Astrocyte of the cerebellum (primary cell): ENCODE results near the gene CUEDC1.

Experiments
- DNase-seq: peaks from one replicate; pipeline ENCODE4 v3.0.0-alpha.2; 2011; ENCODE audit warnings: low read depth
- H3K4me3 ChIP-seq: 2 replicates; pipeline ENCODE4 v1.5.1; 2011; ENCODE audit warnings: mild to moderate bottlenecking, low read depth, low read length, moderate library complexity
- in situ Hi-C: cut with HindIII; loops from 2 replicates; pipeline ENCODE4 v1.10.0; 2017; ENCODE audit warnings: low sequenced_read_pairs
- TF ChIP-seq, protein P1 (sequence below): IDR thresholded peaks from 2 replicates; pipeline ENCODE4 v1.5.1; 2012; ENCODE audit warnings: low read length, low read depth, moderate library complexity, mild to moderate bottlenecking; ENCODE audit errors: missing control alignments

Gene CUEDC1

DNA sequence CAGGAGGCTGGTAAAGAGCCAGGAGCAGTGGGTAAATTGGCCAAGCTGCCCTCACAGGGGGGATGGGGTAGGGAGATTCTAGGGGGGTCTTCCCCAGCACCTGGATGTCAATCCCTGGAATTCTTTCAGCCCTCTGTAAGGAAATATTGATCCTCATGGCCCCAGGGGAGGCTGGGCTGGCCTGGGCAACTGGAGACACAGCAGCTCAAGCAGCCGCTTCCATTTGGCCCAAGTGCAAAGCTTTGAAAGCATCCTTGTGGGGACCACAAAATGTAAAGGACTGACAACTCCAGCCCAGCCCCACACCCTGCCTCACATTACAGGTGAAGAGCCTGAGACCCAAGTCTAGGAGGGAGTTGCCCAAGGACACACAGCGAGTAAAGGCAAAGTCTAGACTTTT is 66.0 kb downstream of the CUEDC1 start:
- DNase-seq: no peak
- no peak overlapping the region for H3K4me3 ChIP-seq
- TF ChIP-seq, protein P1, sequence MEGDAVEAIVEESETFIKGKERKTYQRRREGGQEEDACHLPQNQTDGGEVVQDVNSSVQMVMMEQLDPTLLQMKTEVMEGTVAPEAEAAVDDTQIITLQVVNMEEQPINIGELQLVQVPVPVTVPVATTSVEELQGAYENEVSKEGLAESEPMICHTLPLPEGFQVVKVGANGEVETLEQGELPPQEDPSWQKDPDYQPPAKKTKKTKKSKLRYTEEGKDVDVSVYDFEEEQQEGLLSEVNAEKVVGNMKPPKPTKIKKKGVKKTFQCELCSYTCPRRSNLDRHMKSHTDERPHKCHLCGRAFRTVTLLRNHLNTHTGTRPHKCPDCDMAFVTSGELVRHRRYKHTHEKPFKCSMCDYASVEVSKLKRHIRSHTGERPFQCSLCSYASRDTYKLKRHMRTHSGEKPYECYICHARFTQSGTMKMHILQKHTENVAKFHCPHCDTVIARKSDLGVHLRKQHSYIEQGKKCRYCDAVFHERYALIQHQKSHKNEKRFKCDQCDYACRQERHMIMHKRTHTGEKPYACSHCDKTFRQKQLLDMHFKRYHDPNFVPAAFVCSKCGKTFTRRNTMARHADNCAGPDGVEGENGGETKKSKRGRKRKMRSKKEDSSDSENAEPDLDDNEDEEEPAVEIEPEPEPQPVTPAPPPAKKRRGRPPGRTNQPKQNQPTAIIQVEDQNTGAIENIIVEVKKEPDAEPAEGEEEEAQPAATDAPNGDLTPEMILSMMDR: no peak
- in situ Hi-C loops: no loop called here

DNA sequence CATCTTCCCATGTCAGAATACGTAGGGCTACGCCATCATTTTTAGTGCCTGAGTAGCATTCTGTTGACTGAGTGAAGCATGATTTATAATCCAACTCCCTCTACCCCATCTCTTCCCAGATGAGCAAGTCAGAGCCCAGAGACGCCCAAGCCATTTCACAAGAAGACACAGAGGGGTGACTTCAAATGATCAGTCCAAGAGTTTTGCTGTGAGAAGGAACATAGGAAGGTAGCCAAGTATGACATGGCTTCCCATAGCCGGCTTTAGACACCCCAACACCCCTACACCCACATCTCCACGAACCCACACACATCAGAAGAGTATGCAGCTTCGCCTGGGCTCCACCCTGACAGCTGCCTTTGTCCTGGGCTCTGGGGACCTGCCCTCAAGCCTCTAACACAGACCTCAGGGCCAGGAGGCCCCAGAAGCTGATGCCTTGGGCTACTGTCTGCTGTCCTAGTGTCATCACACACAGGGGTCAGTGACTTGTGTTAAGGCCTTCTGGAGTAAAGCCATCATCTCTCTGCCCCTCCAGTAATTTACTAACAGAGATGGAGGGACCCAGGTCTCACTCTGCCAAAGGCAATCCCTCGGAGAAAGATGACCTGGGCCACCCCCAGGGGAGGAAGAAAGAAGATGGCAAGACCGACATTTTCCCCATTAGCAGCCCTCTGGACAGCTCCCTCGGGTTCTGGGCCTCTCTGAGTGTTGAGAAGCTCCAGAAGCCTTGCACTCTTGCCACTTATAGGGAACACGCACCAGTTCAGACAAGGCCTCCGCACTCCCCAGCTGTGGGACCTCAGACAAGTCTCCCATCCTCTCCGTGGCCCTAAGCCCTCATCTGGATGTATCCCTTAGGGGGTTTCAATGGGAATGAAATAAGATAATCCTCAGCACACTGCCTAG is 66.6 kb downstream of the CUEDC1 start:
- no peak for DNase-seq
- TF ChIP-seq, protein P1: no peak
- no peak overlapping the region for H3K4me3 ChIP-seq
- in situ Hi-C loops: no loop called here

DNA sequence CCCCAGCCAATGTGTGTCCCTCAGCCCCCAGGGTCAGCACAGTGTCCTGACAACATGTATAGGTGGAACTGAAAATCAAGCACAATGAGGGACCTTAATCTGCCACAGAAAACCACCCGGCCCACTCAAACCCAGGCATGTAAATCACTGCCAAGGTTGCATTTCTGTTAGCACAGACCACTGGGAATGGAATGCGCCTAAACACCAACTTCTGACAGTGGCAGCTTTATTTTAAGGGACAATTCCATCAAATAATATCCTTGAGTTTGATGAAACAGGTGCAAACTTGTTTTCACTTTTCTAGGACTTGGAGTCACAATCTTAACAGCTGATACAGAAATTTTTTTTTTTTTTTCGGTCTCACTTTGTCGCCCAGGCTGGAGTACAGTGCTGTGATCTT is 68.1 kb downstream of the CUEDC1 start:
- DNase-seq: no peak
- TF ChIP-seq, protein P1: no peak
- H3K4me3 ChIP-seq: no peak overlapping the region
- in situ Hi-C loops: no loop called here

DNA sequence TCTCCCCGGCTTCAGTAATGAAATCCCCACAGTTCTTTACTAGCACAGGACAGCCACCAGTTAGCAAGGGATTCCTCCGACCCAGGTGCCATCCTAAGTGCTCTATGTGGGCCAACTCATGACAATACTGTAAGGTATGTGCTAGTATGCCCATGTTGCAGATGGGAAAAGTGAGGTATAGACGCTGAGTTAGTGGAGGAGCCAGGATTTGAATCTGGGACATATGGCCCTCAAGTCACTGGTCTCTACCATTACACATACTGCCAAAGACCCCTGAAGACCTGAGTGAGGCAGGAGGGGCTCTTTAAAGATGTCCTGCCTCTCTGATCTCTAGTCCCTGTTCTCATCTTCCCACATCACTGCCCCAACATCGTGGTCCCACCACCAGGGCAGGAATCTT is 69.2 kb downstream of the CUEDC1 start:
- in situ Hi-C loops: no loop called here
- TF ChIP-seq, protein P1: no peak
- H3K4me3 ChIP-seq: no peak overlapping the region
- DNase-seq: no peak

DNA sequence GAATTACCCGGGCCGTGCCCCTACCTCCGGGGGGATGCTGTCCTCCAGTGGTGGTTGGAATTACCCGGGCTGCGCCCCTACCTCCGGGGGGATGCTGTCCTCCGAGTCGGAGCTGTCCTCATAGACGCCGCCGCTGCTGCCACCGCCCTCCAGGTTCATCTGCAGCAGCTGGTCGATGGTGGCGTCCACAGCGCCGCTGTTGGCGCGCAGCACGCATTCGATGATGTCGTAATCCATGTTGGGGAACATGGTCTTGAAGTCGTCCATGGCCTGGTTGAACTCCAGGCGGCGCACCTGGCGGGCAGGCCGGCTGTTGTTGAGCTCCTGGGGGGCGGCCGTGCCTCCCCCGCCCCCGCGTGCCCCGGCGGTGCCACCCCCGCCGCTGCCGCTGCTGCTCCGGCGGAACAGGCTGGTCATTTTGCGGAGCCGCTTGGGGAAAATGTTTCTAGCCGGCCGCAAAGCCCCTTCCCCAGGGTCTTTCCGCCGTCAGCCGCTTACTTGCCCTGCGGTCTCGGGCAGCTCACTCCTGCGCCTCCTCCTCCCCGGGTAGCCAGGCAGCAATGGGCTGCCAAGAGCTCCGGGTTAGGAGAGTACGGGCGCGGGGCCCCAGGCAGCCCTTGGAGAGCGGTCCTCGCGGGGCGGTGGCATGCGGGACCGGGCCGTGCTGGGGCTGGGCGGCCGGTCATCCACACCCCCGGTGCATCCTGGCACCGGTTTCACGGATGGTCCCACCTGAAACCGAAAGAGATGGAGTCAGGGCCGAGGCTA is 69.9 kb downstream of the CUEDC1 start:
- DNase-seq: no peak
- TF ChIP-seq, protein P1: no peak
- H3K4me3 ChIP-seq: no peak overlapping the region
- in situ Hi-C loops: no loop called here

DNA sequence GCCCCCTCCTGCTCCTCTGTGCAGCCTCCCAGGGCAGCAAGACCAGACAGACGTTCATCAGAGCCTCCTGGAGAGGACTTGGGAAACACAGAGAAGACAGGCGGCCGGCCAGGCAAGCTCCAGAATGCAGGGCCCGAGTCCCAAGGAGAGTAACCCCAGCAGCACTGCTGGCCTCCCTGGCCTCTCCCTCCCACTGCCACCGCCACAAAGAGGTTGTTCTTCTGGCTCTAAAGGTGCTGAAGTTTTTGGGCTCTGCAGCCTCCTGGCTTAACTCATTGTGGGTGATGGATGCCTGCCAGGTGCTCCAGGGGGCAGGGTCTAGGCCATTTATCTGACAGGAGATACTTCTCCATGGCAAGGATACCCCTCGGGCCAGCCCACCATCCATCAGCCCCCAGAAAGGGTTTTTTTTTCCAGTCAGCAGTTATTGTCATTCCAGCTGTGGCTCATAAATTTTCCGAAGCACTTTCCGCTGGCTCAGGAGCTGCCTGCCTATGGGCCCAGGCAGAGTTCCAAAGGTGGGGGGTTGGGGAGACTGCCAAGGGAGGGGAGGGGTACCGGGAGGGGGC is 73.3 kb downstream of the CUEDC1 start:
- TF ChIP-seq, protein P1: no peak
- in situ Hi-C loops: no loop called here
- DNase-seq: no peak
- no peak overlapping the region for H3K4me3 ChIP-seq
